WTC11 (cell line): Measurements from ENCODE around the gene ASB3. TPM values are rescaled to one million over a fixed set of nuclear protein-coding genes. Genes with fewer than 3 reads are reported as not detected.
"Not testable (repeated sequence)": the region's sequence is repeated elsewhere in the genome, so short reads cannot be mapped to it uniquely, and the experiment has no call there.

Experiments
- ATAC-seq: fragments of 200-7000 bp; cut with Tn5 transposase; 2 replicates; pipeline ENCODE4 v1.10.0; 2021; ENCODE audit warnings: mild to moderate bottlenecking, moderate library complexity
- CTCF ChIA-PET: fragments of 300-600 bp; sonication (Branson Sonifier 250); formaldehyde crosslinking; loops from one replicate; lab custom pipeline; 2021; ENCODE audit warnings: antibody characterized with exemption; lab: Charles Lee
- POLR2A ChIA-PET: fragments of 350-600 bp; sonication (Branson Sonifier 250); formaldehyde crosslinking; loops from one replicate; lab custom pipeline; 2021; ENCODE audit warnings: antibody characterized with exemption; lab: Charles Lee
- DNase-seq: peaks from one replicate; pipeline ENCODE4 v3.0.0; 2021; ENCODE audit warnings: low spot score
- H3K27ac Mint-ChIP-seq: 2 replicates; pipeline ENCODE4 v1.8.0; 2021; ENCODE audit warnings: mixed read lengths
- H3K27me3 Mint-ChIP-seq: 2 replicates; pipeline ENCODE4 v1.8.0; 2021; ENCODE audit warnings: low read depth, mild to moderate bottlenecking, moderate library complexity, mixed read lengths
- H3K36me3 Mint-ChIP-seq: 2 replicates; pipeline ENCODE4 v1.8.0; 2021; ENCODE audit warnings: mixed read lengths
- H3K4me1 Mint-ChIP-seq: 2 replicates; pipeline ENCODE4 v1.8.0; 2022; ENCODE audit warnings: mixed read lengths
- H3K4me3 Mint-ChIP-seq: 2 replicates; pipeline ENCODE4 v1.8.0; 2021; ENCODE audit warnings: mild to moderate bottlenecking, moderate library complexity, mixed read lengths
- H3K9me3 Mint-ChIP-seq: 2 replicates; pipeline ENCODE4 v1.8.0; 2021; ENCODE audit warnings: mixed read lengths
- ARID4B ChIP-seq: sonication (generic); formaldehyde crosslinking; IDR thresholded peaks from 2 replicates; pipeline ENCODE4 v1.8.0; 2023; ENCODE audit warnings: missing genetic modification reagents, mild to moderate bottlenecking, borderline replicate concordance
- CBFB ChIP-seq: sonication (generic); formaldehyde crosslinking; IDR thresholded peaks from 2 replicates; pipeline ENCODE4 v1.8.1; 2022; ENCODE audit warnings: mild to moderate bottlenecking, low read depth, missing genetic modification reagents
- FOXK1 ChIP-seq: sonication (generic); formaldehyde crosslinking; IDR thresholded peaks from 2 replicates; pipeline ENCODE4 v1.8.0; 2022; ENCODE audit warnings: mild to moderate bottlenecking, moderate library complexity, missing genetic modification reagents
- FOXP1 ChIP-seq: sonication (generic); formaldehyde crosslinking; IDR thresholded peaks from 2 replicates; pipeline ENCODE4 v1.8.0; 2022; ENCODE audit warnings: missing genetic modification reagents, mild to moderate bottlenecking, moderate library complexity, borderline replicate concordance
- HMGXB4 ChIP-seq: sonication (generic); formaldehyde crosslinking; IDR thresholded peaks from 2 replicates; pipeline ENCODE4 v1.8.1; 2023; ENCODE audit warnings: mild to moderate bottlenecking, moderate library complexity, missing genetic modification reagents
- IRF2 ChIP-seq: sonication (generic); formaldehyde crosslinking; IDR thresholded peaks from 2 replicates; pipeline ENCODE4 v1.8.0; 2022; ENCODE audit warnings: low read depth, missing genetic modification reagents, borderline replicate concordance
- JUN ChIP-seq: sonication (generic); formaldehyde crosslinking; IDR thresholded peaks from 2 replicates; pipeline ENCODE4 v1.8.0; 2023; ENCODE audit warnings: mild to moderate bottlenecking, missing genetic modification reagents
- RORB ChIP-seq: fragments of 250-450 bp; sonication (Bioruptor Pico); IDR thresholded peaks from 2 replicates; pipeline ENCODE4 v1.9.0; 2021; ENCODE audit warnings: mild to moderate bottlenecking
- ZBTB43 ChIP-seq: sonication (generic); formaldehyde crosslinking; IDR thresholded peaks from 2 replicates; pipeline ENCODE4 v1.8.1; 2023; ENCODE audit warnings: mild to moderate bottlenecking, missing genetic modification reagents
- ZNF219 ChIP-seq: sonication (generic); formaldehyde crosslinking; IDR thresholded peaks from 2 replicates; pipeline ENCODE4 v1.8.0; 2023; ENCODE audit warnings: missing genetic modification reagents, mild to moderate bottlenecking, borderline replicate concordance
- ZNF671 ChIP-seq: fragments of 250-450 bp; sonication (Bioruptor Pico); IDR thresholded peaks from 2 replicates; pipeline ENCODE4 v1.8.0; 2021; ENCODE audit warnings: mild to moderate bottlenecking
- total RNA-seq: library from RNA; stranded (reverse); gene quantifications from 3 replicates; pipeline ENCODE4 v1.2.3, GENCODE V29; 2021
- TF ChIP-seq, protein P1 (sequence below): fragments of 250-450 bp; sonication (Bioruptor Pico); IDR thresholded peaks from 2 replicates; pipeline ENCODE4 v1.9.0; 2021; ENCODE audit warnings: mild to moderate bottlenecking
- TF ChIP-seq, protein P2 (sequence below): sonication (generic); formaldehyde crosslinking; IDR thresholded peaks from 2 replicates; pipeline ENCODE4 v1.8.1; 2023; ENCODE audit warnings: mild to moderate bottlenecking, missing genetic modification reagents, moderate library complexity
- TF ChIP-seq, protein P3 (sequence below): sonication (generic); formaldehyde crosslinking; IDR thresholded peaks from 2 replicates; pipeline ENCODE4 v1.8.0; 2023; ENCODE audit warnings: mild to moderate bottlenecking, missing genetic modification reagents

The ASB3 gene
- total RNA-seq, 1 experiment from 2014 or later, result 30.2 TPM

DNA sequence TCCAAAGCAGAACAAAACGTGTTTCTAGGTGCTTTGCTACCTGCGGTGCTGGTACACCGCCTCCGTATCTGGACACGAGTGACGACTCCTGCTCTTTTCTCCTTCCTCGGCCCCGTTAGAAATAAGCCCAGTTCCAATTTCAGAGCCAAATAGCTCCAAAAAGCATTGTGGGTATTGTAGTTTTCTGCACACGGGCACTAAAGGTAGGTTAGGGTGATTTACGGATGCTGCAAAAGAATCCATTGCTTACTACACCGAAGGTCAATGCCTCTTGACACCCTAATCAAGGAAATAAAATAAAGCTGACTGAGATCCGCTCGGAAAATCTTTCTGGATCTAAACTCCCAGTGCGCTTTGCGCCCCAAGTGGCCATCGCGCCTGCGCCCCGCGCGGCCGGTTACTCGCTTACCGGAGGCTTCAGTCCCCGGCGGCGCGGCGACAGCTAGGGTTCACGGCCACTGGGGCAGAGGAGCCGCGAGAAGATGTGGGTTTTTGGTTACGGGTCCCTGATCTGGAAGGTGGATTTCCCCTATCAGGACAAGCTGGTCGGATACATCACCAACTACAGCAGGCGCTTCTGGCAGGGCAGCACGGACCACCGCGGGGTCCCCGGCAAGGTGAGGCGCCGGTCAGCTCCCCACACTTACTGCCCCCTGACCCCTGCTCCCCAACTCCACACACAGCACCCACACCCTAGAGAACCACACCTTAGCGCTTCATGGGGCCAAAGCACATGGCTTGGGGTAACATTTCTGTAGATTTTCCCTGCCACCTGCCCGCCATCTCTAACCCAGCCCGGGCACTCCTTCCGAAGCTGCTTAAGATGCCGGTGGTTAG is 19.1 kb downstream of the ASB3 start, which contains the start of gene CHAC2 (continued):
- TF ChIP-seq HMGXB4 (peak; percentile 48; the same call in 1 of the 2 replicates), FOXK1 (peak; percentile 49), ZBTB43 (CRISPR knock-in tag) (0 out of 2 replicates have a peak, but pooled peaks have one; percentile 42), ARID4B (CRISPR knock-in tag) (peak; percentile 57; the same call in 1 of the 2 replicates)

DNA sequence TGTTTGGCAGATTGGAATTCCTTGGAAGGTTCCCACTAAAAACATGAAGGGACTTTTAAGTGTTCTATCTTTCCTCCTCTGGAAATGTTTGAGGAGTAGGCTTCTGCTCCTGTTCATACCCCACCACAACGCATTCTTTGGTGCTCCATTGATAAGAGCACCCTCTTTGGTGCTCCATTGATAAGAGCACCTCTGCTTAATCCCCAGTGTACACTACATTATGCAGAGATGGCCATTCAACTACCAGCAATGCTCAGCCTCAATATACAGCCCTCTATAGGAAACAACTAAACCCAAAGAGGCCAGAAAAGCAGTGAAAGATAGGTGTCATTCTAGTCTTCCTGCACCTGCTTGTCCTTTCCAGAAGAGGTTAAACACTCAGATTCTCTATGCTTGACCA is 21.0 kb downstream of the ASB3 start:
- no peaks in the 10 kb centered on the region for H3K27me3 Mint-ChIP-seq
- peak overlapping the region; percentile 28; the same call in 1 of the 2 replicates for H3K27ac Mint-ChIP-seq
- H3K9me3 Mint-ChIP-seq, result no peaks in the 10 kb centered on the region
- no peak for DNase-seq
- no peak for ATAC-seq
- H3K36me3 Mint-ChIP-seq, result peaks cover 11% of the 10 kb centered on the region
- CTCF ChIA-PET, result no interaction called here
- peaks cover 20% of the 10 kb centered on the region for H3K4me1 Mint-ChIP-seq
- POLR2A ChIA-PET, result no interaction called here
- H3K4me3 Mint-ChIP-seq, result no peak overlapping the region
- TF ChIP-seq, protein P1, sequence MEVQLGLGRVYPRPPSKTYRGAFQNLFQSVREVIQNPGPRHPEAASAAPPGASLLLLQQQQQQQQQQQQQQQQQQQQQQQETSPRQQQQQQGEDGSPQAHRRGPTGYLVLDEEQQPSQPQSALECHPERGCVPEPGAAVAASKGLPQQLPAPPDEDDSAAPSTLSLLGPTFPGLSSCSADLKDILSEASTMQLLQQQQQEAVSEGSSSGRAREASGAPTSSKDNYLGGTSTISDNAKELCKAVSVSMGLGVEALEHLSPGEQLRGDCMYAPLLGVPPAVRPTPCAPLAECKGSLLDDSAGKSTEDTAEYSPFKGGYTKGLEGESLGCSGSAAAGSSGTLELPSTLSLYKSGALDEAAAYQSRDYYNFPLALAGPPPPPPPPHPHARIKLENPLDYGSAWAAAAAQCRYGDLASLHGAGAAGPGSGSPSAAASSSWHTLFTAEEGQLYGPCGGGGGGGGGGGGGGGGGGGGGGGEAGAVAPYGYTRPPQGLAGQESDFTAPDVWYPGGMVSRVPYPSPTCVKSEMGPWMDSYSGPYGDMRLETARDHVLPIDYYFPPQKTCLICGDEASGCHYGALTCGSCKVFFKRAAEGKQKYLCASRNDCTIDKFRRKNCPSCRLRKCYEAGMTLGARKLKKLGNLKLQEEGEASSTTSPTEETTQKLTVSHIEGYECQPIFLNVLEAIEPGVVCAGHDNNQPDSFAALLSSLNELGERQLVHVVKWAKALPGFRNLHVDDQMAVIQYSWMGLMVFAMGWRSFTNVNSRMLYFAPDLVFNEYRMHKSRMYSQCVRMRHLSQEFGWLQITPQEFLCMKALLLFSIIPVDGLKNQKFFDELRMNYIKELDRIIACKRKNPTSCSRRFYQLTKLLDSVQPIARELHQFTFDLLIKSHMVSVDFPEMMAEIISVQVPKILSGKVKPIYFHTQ (CRISPR knock-in tag), result no peak

GRCh38 chr2:53757206-53757605 is 29.5 kb downstream of the ASB3 start:
- ATAC-seq, result not testable (repeated sequence)
- CTCF ChIA-PET, result interaction anchor here (1.3 kb wide), 1 partner anchor 10 kb away, joined by 6 read pairs; the partner anchor contains the start of gene CHAC2

GRCh38 chr2:53756644-53757043 is 30.1 kb downstream of the ASB3 start:
- H3K4me1 Mint-ChIP-seq, result peaks cover 21% of the 10 kb centered on the region
- POLR2A ChIA-PET, result no interaction called here
- no peaks in the 10 kb centered on the region for H3K27me3 Mint-ChIP-seq
- CTCF ChIA-PET, result interaction anchor here (1.3 kb wide), 1 partner anchor 11 kb away, joined by 6 read pairs; the partner anchor contains the start of gene CHAC2
- DNase-seq (no peak), ATAC-seq (no peak)
- H3K27ac Mint-ChIP-seq, result no peak overlapping the region
- peaks cover 16% of the 10 kb centered on the region for H3K36me3 Mint-ChIP-seq
- no peaks in the 10 kb centered on the region for H3K9me3 Mint-ChIP-seq
- no peak overlapping the region for H3K4me3 Mint-ChIP-seq
- TF ChIP-seq, protein P2, sequence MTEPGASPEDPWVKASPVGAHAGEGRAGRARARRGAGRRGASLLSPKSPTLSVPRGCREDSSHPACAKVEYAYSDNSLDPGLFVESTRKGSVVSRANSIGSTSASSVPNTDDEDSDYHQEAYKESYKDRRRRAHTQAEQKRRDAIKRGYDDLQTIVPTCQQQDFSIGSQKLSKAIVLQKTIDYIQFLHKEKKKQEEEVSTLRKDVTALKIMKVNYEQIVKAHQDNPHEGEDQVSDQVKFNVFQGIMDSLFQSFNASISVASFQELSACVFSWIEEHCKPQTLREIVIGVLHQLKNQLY (CRISPR knock-in tag), result no peak
- no peak for TF ChIP-seq CBFB (CRISPR knock-in tag)
- no peak for TF ChIP-seq ZNF671 (CRISPR knock-in tag)
- TF ChIP-seq, protein P3, sequence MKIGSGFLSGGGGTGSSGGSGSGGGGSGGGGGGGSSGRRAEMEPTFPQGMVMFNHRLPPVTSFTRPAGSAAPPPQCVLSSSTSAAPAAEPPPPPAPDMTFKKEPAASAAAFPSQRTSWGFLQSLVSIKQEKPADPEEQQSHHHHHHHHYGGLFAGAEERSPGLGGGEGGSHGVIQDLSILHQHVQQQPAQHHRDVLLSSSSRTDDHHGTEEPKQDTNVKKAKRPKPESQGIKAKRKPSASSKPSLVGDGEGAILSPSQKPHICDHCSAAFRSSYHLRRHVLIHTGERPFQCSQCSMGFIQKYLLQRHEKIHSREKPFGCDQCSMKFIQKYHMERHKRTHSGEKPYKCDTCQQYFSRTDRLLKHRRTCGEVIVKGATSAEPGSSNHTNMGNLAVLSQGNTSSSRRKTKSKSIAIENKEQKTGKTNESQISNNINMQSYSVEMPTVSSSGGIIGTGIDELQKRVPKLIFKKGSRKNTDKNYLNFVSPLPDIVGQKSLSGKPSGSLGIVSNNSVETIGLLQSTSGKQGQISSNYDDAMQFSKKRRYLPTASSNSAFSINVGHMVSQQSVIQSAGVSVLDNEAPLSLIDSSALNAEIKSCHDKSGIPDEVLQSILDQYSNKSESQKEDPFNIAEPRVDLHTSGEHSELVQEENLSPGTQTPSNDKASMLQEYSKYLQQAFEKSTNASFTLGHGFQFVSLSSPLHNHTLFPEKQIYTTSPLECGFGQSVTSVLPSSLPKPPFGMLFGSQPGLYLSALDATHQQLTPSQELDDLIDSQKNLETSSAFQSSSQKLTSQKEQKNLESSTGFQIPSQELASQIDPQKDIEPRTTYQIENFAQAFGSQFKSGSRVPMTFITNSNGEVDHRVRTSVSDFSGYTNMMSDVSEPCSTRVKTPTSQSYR, result no peak
- TF ChIP-seq JUN, result no peak
- TF ChIP-seq ZNF219 (CRISPR knock-in tag), result no peak
- no peak for TF ChIP-seq FOXP1 (CRISPR knock-in tag)
- no peak for TF ChIP-seq RORB (CRISPR knock-in tag)
- TF ChIP-seq IRF2 (CRISPR knock-in tag), result no peak

More at GRCh38 chr2:53757206-53757605, 29.5 kb downstream of the ASB3 start:
- H3K27me3 Mint-ChIP-seq, POLR2A ChIA-PET, H3K9me3 Mint-ChIP-seq, H3K27ac Mint-ChIP-seq, H3K4me3 Mint-ChIP-seq, DNase-seq: not testable (repeated sequence)
- Mint-ChIP-seq H3K4me1 (peaks cover 21% of the 10 kb centered on the region), H3K36me3 (peaks cover 20% of the 10 kb centered on the region)
